Transverse colon (tissue), 4 donors: ENCODE measurements around the gene CEMP1. TPM values are rescaled to one million over a fixed set of nuclear protein-coding genes. Genes with fewer than 3 reads are reported as not detected.

ENCODE experiments used
- DNase-seq: peaks from one replicate; pipeline ENCODE4 v3.0.0-alpha.2; 2019
- H3K27ac ChIP-seq, 4 donors: fragments of 200-600 bp; sonication (generic); 2 replicates each; pipeline ENCODE4 v1.5.1; 2016 to 2018; ENCODE audit warnings: inconsistent platforms in 4 of 4
- H3K27me3 ChIP-seq: fragments of 200-600 bp; sonication (generic); 2 replicates; pipeline ENCODE4 v1.5.1; 2017; ENCODE audit warnings: inconsistent platforms
- H3K36me3 ChIP-seq, 4 donors: fragments of 200-600 bp; sonication (generic); 2 replicates each; pipeline ENCODE4 v1.5.1; 2017 to 2019; ENCODE audit warnings: inconsistent platforms in 4 of 4
- H3K4me1 ChIP-seq, 4 donors: fragments of 200-600 bp; sonication (generic); 2 replicates each; pipeline ENCODE4 v1.5.1; 2017 to 2020; ENCODE audit warnings: inconsistent platforms in 4 of 4
- H3K4me3 ChIP-seq, 4 donors: fragments of 200-600 bp; sonication (generic); 1 replicate in 1 of 4; 2 replicates in 3 of 4; pipeline versions ENCODE4 v1.5.1 to v1.6.1; 2017 to 2019; ENCODE audit warnings: inconsistent platforms in 4 of 4
- H3K9me3 ChIP-seq, 2 donors: fragments of 200-600 bp; sonication (generic); 2 replicates each; pipeline ENCODE4 v1.5.1; 2017 to 2019; ENCODE audit warnings: inconsistent platforms in 2 of 2
- CTCF ChIP-seq, 5 experiments: fragments of 200-600 bp in 3 of 5; fragments of 450-650 bp in 2 of 5; sonication (generic) in 3 of 5; IDR thresholded peaks; 1 replicate in 2 of 5; 2 replicates in 3 of 5; pipeline ENCODE4 v1.5.1; 2016 to 2017; ENCODE audit warnings: antibody characterized with exemption in 5 of 5, inconsistent platforms in 3 of 5, mild to moderate bottlenecking in 2 of 5, moderate library complexity in 1 of 5
- EP300 ChIP-seq: sonication (generic); formaldehyde crosslinking; IDR thresholded peaks from one replicate; pipeline ENCODE4 v1.6.1; 2017; ENCODE audit warnings: antibody characterized with exemption, low read depth
- POLR2A ChIP-seq: fragments of 450-650 bp; IDR thresholded peaks from one replicate; pipeline ENCODE4 v1.6.1; 2016; ENCODE audit warnings: antibody characterized with exemption, mild to moderate bottlenecking, moderate library complexity
- POLR2AphosphoS5 ChIP-seq, 3 donors: sonication (generic); formaldehyde crosslinking; IDR thresholded peaks; one replicate each; pipeline ENCODE4 v1.6.1; 2016; ENCODE audit warnings: antibody characterized with exemption in 3 of 3
- WGBS, 2 donors: methylation state at CpG; one replicate each; pipeline ENCODE4 v1.1.5; 2018; ENCODE audit warnings: low coverage in 1 of 2; 5-methylcytosine and 5-hydroxymethylcytosine counted together
- in situ Hi-C, 4 donors: fragments of 200-750 bp; cut with MboI; loops; one replicate each; pipeline versions ENCODE4 v1.15.0 to v1.15.1; 2017; ENCODE audit warnings: low sequenced_read_pairs in 3 of 4, low pct_ligation_motif_present in 1 of 4, low pct_unique_long_range_greater_than_20kb in 1 of 4
- intact Hi-C: fragments of 100-400 bp; cut with DNase I; formaldehyde crosslinking; loops from one replicate; pipeline ENCODE4 v1.15.1; 2023; ENCODE audit warnings: low total_unique reads
- total RNA-seq, 4 donors: library from RNA; depleted of rRNA; stranded (reverse); fragments of >200 nt; gene quantifications; one replicate each; pipeline ENCODE4 v1.1.0, GENCODE V29; 2016

The CEMP1 gene
- total RNA-seq, 4 donors from 2014 or later = 1.9 to 3.1 TPM; not detected in 2

- in situ Hi-C loops = loop anchor here in 3 of 4 donors (25.0 kb wide), 3 partner anchors 150 to 325 kb away; partner anchors contain the start of genes ABCA3 (in 2 of the 3), CASKIN1 (in 1 of the 3) and TRAF7 (in 1 of the 3)
- intact Hi-C loops = no loop called here
- 66% methylated on average over 8 of the region's 8 CpGs; no CpG with 5 or more reads in 1 of the 2 donors for WGBS, 2 donors
These were observed 43.7 kb downstream of the CEMP1 start for GRCh38 chr16:2487517-2487842.

DNA sequence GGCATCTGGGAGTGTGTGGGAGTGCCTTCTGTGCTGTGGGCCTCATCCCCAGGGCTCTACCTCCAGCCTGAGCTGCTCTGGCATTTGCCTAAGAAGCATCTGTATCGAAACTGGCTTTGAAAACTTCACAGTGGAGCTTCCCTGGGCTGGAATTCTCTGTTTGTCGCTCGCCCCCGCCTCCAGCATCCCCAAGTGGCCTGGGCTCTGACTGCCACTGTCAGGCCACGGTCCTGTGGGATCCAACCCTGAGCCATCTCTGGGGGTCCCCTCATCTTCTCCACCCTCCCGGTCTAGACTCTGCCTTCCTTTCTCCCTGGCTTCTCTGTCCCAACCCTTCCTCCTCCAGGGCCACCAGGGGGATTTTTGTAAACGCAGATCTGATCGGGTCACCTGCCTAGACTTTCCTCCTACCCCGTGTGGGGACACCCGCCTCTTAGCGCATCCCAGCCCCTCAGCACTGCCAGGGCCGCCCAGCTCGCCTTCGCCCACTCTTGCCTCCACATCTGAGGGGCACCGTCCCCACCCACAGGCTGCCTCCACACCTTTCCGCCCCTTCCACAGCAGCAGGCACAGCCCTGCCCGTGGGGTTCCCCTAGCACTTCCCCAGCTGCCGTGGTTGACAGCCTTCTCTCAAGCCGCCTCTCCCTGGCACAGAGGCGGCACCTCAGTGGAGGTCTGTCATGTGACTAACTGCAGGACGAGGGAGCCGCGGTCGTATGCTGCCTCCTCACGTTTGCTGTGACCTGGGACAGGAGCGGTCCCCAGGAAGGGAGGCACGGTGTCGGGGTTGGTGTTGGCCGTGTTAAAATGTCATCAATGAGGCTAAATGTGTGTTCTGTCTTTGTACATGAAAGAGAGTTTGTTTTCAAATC lies 44.3 kb downstream of the CEMP1 start:
- intact Hi-C loops = no loop called here
- Histone ChIP-seq H3K27ac (no peak overlapping the region), H3K9me3 (no peaks in the 10 kb centered on the region), H3K36me3 (no peaks in the 10 kb centered on the region), H3K27me3 (no peaks in the 10 kb centered on the region), H3K4me1 (peaks cover 8 to 30% (median 10%) of the 10 kb centered on the region in 4 donors), H3K4me3 (no peak overlapping the region)
- TF ChIP-seq EP300 = no peak
- peak in 4 of 5 experiments; percentile 21 to 61 (median 32) for TF ChIP-seq CTCF (IDR thresholded peaks at IDR 0.05)
- no peak for TF ChIP-seq POLR2AphosphoS5 (IDR thresholded peaks at IDR 0.05)
- in situ Hi-C loops = loop anchor here in 3 of 4 donors (25.0 kb wide), 3 partner anchors 150 to 325 kb away; partner anchors contain the start of genes ABCA3 (in 2 of the 3), CASKIN1 (in 1 of the 3) and TRAF7 (in 1 of the 3)
- peak; percentile 75 for DNase-seq
- 59% methylated on average over 29 of the region's 29 CpGs; no CpG with 5 or more reads in 1 of the 2 donors for WGBS, 2 donors

More at GRCh38 chr16:2487517-2487842, 43.7 kb downstream of the CEMP1 start:
- TF ChIP-seq EP300 = no peak
- no peak for TF ChIP-seq POLR2A
- no peak for TF ChIP-seq CTCF (IDR thresholded peaks at IDR 0.05)
- TF ChIP-seq POLR2AphosphoS5 (IDR thresholded peaks at IDR 0.05) = no peak
- peaks cover 8 to 31% (median 10%) of the 10 kb centered on the region in 4 donors for H3K4me1 ChIP-seq
- H3K27ac ChIP-seq = no peak overlapping the region
- no peak overlapping the region for H3K4me3 ChIP-seq
- H3K36me3 ChIP-seq = no peaks in the 10 kb centered on the region
- H3K9me3 ChIP-seq = no peaks in the 10 kb centered on the region
- H3K27me3 ChIP-seq = no peaks in the 10 kb centered on the region
- DNase-seq = no peak

DNA sequence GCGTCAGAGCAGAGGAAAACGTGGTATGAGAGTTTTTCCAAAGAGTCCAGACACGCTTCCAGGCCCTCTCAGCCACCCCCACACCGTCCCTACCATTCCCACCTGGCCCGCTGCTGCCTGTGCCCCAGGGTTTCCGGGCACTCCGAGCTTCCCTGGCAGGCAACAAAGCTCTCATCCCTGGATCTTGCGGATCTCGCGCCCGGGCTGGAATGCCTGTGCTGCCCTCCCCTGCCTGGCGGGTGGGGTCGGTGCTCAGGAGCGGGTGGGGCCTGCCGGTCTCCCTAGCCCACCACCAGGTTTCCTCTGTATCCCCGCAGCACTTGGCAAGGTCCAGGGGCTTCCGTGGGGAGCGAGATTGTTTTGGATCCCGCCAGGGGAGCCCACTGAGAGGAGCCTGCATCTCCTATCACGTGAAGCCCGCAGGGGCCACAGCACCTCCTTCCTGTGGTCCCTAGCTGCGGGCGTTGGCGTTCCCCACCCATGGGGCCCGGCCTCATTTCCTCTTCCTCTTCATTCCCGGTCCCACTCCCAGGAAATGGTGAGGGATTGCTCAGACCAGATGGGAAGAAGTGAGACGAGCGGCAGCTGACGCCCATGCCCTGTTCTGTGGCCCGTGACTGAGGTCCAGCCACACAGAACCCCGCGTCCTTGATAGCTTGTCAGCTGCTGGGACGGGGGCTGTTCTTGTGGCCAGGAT lies 45.2 kb downstream of the CEMP1 start:
- DNase-seq = no peak
- H3K9me3 ChIP-seq = no peaks in the 10 kb centered on the region
- TF ChIP-seq EP300 (no peak), CTCF (IDR thresholded peaks at IDR 0.05) (no peak), POLR2A (no peak), POLR2AphosphoS5 (IDR thresholded peaks at IDR 0.05) (no peak)
- WGBS, 2 donors = 82% methylated on average over 33 of the region's 33 CpGs; no CpG with 5 or more reads in 1 of the 2 donors
- in situ Hi-C loops = loop anchor here in 3 of 4 donors (25.0 kb wide), 3 partner anchors 149 to 324 kb away; partner anchors contain the start of genes ABCA3 (in 2 of the 3), CASKIN1 (in 1 of the 3) and TRAF7 (in 1 of the 3)
- H3K4me3 ChIP-seq = no peak overlapping the region
- intact Hi-C loops = no loop called here
- H3K4me1 ChIP-seq = peaks cover 10 to 28% (median 11%) of the 10 kb centered on the region in 4 donors
- H3K27me3 ChIP-seq = no peaks in the 10 kb centered on the region
- no peaks in the 10 kb centered on the region for H3K36me3 ChIP-seq
- no peak overlapping the region for H3K27ac ChIP-seq
